Stimulated activated CD4-positive, alpha-beta T cell treated with anti-CD3 and anti-CD28 coated beads, Interleukin-2, amount 100 ng/mL, for 24 hours (primary cell): ENCODE measurements around the gene TMEM145.
"Not testable (repeated sequence)": the region's sequence is repeated elsewhere in the genome, so short reads cannot be mapped to it uniquely, and the experiment has no call there.

Experiments
- DNase-seq, 2 donors: peaks; one replicate each; pipeline ENCODE4 v3.0.0-alpha.2; 2020

TMEM145 gene

DNA sequence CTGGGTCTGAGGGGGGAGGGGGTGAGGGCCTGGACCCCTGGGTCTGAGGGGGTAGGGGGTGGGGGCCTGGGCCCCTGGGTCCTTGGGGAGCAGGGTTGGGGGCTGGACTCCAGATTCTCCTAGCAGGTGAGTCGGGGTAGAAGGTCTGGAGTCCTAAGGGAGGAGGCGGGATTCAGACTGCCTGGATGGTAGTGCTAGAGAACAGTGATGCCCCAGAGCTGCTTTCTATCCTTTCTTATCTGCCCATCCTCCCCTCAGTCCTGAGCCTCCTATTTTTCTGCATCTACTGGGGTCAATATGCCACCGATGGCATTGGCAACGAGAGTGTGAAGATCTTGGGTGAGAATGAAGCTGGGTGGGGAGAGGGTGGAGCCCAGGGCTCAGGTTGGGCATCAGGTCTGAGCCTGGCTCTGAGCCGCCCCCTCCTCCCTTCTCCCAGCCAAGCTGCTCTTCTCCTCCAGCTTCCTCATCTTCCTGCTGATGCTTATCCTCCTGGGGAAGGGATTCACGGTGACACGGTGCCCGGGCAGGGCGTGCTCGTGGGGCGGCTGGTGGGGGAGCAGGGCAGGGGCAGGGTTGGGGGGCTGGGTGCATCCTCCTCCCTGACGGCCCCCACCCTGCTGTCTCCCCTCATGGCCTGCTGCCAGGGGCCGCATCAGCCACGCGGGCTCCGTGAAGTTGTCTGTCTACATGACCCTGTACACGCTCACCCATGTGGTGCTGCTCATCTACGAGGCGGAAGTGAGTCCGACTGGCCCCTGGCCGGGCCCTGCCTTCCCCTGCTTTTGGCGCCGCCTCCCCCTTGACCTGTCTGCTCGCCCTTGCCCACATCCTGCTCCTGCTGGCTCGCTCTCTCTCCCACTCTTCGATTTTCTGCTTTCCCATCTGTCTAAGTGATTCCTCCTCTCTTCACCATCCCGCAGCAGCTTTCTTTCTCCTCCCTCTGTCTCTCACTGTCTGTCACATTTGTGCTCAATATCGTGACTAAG, 3.4 kb downstream of the TMEM145 start:
- no peak for DNase-seq

DNA sequence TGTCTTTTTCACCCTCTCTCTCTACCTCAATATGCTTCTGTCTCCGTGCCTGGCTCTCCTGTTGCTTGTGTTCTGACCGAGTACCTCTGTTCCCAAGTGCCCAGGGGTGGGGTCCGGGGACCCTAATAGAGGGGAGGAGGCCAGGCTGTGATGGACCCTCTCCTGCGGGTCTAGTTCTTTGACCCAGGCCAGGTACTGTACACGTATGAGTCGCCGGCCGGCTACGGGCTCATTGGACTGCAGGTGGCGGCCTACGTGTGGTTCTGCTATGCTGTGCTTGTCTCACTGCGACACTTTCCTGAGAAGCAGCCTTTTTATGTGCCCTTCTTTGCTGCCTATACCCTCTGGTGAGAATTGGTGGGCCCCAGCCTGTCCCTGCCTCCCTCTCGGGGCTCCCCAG, 4.4 kb downstream of the TMEM145 start:
- no peak for DNase-seq

DNA sequence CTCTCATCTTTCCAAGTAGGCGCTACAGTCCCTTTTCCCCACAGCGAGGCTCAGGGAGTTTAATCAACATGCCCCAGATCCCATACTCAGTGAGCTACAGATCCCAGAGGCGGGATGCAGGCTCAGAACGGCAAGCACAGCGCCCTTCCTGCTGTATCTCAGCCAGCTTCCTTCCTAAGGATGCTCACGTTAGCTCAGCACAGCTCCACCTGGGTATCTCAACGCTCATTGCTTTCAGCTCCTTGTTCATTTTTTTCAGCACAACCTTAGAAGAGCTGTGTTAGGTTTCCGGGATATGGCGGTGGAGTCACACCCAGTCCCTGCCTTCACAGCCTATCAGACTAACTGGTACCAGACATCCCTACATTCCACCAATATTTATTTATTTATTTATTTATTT, 9.2 kb downstream of the TMEM145 start:
- no peak for DNase-seq

DNA sequence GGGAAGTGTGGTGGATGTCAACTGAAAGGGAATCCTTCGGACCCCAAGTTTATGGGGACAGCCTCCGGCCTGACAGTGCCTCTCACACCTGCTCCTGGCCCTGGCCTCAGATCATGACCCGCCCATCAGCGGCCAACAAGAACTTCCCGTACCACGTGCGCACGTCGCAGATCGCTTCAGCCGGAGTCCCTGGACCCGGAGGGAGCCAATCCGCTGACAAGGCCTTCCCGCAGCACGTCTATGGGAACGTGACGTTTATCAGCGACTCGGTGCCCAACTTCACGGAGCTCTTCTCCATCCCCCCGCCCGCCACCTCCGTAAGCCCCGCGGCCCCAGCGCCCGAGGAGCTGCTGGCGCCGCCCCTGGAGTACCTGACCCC, 10.4 kb downstream of the TMEM145 start:
- DNase-seq = no peak

DNA sequence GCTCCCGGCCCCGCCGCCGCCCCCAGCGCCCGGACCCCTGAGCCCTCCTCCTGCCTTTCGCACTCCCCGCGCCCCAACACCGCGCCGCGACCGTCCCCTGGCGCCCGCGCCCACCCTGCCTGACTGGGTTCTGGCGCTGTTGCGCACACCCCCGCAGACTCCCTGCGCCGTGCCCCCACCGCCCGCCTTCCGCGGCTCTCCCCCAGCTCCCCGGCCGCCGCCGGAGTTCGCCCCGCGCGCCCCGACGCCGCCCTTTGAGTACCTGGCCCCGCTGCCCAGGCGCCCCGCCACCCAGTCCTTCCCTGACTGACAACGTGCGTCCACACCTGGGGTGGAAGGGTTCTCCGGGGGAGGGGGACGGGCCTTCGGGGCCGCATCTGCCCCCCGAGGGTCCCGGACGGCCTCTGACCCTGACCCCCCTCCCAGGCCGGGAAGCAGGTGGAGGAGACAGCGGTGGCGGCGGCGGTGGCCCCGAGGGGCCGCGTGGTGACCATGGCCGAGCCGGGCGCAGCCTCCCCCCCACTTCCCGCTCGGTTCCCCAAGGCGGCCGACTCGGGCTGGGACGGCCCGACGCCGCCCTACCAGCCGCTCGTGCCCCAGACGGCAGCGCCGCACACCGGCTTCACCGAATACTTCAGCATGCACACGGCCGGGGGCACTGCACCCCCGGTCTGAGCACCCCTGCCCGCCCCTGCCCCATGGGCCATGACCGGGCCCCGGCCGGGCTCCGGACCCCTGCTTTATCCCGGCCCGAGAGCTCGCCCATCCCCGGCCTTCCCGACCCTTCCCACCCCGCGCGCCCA, 10.9 kb downstream of the TMEM145 start:
- DNase-seq = peak in 1 of 2 donors; percentile 27

DNA sequence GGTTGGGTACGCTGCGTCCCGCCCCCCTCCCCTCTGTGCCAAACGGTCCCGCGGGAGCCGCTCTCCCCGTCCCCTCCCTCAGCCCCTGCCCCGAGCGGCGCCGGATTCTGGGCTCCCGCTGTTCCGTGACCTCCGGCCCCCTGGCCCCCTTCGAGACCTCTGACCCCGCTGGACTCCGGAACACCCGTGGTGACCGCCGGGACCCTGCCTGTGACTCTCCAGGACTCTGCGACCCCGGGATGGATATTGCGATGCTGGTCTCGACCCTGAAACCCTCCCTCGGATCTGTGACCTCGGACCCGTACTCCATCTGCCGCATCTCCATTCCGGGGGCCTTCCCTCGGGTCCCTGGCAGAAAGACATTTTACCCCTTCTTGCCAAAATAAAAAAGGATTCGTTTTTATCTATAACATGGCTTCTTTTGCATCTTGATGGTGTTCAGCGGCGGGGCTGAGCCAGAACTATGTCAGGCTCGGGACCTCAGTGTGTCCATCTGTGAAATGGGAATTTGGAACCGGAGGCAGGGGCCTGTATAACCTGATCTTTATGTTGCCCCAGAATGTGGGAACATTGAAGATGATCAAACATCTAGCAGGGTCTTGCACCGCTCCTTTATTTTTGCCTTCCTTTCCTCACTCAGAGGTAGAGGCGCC, 11.7 kb downstream of the TMEM145 start:
- DNase-seq = no peak

DNA sequence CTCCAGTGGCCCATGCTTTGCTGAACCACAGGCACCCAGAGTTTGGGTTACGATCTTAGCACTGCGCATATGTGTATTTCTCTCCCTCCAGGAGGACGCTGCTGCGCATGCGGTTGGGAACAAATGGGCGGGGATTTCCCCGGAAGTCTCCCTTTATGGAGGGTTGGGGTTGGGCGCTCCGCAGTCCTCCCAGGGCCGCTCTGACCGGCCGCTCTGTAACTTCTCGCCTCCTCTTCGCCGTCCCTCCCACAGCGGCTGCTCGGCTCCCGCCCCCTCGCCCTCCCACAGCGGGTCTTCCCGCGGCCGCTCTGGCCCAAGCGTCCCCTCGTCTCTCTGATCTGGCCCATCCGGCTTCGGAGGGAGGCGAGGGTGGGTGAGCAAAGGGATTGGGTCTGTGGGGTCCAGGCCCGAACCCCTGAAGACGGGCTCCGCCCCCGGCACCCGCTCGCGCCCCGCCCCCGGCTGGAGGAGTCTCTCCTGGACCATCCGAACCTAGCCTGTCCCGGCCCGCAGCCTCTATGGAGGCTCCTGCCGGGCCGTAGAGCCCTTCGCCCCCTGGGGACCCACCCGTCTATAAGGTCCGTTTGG, 12.3 kb downstream of the TMEM145 start, which contains the start of gene MEGF8:
Gene MEGF8, plus strand, starts transcription at position 328 of the 588 bp plus-strand sequence. CDS start 609 bp downstream, outside the sequence.
- DNase-seq = peak; percentile 98 to 99

DNA sequence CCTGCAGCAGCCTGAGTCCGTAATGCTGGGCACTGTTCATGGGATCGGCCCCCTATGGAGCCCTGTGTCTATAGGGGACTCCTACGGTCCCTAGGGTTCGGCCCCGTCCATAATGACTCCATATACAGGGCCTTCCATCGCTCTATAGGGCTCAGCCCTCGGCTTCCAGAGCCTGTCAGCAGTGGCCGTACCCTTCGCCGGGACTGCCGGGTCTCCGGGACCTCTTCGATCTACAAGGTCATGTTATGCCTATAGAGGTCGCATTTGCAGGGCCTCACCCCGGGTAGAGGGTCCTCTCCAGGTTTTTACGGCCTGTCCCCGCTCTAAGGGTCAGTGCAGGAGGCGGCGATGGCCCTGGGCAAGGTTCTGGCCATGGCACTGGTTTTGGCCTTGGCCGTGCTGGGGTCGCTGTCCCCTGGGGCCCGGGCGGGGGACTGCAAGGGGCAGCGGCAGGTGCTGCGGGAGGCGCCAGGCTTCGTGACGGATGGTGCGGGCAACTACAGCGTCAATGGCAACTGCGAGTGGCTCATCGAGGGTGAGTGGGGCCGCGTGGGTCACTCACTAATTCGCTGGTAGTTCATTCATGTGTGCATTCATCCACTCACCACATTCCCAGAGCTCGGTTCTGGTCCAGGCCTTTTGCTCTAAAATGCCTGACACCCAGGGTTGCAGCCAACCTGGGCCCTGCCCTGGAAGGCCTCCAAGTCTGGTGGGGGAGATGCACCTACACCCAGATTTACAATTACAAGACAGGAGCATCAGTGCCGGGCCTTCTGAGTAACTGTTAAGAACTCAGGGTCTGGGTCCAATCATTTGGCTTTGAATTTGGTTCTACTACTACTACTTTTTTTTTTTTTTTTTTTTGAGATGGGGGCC, 13.0 kb downstream of the TMEM145 start:
- DNase-seq = peak; percentile 31 to 40

DNA sequence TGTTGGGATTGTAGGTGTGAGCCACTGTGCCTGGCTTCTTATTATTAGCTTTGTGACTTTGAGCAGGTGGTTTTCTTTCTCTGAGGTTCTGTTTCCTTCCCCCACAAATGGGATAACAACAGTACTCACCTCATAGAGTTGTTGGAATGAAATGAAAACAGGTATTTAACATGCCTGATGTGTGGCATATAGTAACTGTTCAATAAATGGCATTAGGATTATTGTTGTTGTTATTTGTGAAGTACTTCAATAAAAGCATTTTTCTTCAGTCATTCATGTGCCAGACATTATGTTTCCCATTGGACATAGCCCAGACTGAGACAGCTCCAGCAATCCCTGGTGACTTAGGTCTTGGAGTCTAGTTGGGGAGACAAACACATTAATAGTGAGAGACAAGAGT, 13.9 kb downstream of the TMEM145 start:
- DNase-seq = no peak

DNA sequence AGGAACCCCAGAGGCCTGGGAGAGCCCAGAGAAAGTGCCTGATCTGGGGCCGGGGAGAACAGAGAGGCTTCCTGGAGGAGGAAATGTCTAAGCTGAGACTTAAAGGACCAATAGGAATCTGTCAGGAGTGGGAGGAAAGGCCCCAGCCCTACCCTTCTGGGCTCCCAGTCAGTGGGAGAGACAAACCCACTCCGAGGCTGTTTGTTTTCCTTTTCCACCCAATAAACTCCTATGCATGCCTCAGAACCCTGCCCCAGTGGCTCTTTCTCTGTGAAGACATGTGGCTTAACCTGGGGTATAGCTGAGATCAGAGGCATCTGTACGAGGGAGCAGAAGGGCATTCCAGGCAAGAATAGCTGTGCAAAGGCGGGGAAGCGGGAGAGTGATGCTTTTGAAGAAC, 14.3 kb downstream of the TMEM145 start:
- no peak for DNase-seq

DNA sequence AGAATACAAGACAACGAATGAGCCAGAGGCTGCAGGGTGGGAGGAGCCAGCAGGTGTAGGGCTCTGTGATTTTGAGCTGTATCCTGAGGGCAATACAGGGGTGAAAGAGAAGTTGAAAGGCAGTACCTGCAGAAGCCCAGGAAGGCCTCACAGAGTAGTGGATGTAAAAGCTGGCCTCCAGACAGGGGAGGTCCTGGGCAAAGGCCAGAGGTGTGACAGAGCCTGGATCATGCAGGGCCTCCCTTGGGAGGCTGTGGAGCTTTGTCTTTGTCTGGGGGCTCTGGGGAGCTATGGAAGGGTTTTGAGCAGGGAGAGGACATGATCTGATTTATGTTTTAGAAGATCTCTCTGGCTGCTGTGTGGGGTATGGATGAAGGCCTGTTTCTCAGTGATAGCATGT, 15.0 kb downstream of the TMEM145 start:
- DNase-seq = no peak

DNA sequence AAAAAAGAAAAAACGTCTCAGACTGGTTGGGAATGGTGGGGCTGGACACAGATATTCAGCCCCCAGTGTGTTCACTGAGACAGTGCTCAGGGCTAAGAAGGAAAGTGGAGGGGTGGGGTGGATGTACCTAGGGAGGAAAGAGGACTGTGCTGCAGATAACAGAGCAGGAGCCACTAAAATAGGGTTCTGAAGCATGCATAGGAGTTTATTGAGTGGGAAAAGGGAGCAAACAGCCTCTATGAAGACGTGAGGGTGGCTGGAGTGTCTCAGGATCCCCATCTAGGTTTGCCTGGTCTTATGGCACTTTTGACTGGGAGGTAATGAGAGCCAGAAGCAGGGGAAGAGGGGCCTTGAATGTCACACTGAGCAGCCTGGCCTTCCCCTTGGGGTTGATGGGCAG, 15.7 kb downstream of the TMEM145 start:
- no peak for DNase-seq

DNA sequence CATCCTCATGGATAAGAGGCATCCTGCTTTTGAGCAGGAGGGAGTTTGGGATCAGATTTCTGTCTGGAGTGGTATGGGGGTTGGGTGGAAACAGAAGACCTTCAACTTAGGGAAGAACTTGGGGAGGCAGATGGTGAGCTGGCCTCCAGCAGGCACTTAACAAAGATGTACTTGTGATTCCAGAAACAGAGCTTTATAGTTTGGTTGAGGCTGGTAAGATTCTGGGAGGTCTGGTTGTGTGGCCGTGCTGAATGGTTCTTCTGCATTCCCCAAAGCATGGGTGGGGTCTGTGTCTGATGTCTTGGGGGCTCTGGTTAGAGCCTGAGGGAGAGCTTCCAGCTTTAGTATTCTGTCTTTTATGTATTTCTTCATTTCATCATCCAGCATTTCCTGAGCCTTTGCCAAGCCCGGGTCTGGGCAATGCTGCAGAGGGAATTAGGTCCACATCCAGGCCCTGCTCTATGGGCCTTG, 17.2 kb downstream of the TMEM145 start:
- no peak for DNase-seq

DNA sequence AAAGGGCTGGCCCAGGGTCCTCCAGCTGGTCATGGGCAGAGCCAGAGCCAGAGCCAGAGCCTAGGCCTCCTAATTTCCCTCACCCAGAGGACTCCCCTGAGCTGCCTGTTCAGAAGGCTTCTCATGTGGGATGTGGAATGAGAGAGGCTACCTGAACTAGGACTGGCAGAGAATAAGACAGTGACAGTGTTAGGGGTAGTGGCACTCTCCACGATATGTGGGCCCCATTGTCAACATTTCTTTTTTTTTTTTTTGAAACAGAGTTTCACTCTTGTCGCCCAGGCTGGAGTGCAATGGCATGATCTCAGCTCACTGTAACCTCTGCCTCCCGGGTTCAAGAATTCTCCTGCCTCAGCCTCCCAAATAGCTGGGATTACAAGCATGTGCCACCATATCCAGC, 18.2 kb downstream of the TMEM145 start:
- not testable (repeated sequence) for DNase-seq

DNA sequence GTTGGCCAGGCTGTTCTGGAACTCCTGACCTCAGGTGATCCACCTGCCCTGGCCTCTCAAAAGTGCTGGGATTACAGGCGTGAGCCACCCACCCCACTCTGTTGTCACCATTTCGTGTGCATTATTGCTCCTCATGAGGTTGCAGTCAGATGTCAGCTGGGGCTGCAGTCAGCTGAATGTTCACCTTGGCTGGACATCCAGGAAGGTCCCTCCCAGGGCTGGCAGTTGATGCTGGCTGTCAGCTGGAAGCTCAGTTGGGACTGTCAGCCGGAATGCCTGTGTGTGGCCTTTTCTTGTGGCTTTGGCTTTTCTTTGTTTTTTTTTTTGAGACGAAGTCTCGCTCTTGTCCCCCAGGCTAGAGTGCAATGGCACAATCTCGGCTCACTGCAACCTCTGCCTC, 18.9 kb downstream of the TMEM145 start:
- no peak for DNase-seq

DNA sequence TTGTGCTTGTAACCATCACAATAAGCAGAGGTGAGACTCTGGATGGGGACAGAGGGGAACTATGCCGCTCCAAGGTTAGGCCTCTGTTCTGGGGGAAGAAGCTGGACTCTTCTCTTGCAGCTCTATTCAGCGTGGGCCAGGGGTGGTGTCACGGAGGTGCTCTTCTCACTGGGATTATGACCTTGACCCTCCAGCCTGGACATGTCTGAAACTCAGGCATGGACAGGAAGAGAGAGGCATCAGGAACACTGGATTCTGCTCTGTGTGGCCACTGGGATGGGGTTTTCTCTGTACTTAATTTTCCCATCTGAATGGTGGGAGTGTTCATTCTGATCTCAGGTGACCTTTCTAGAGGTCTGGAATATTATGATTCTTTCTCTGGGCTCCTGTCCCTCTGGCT, 19.9 kb downstream of the TMEM145 start:
- no peak for DNase-seq

DNA sequence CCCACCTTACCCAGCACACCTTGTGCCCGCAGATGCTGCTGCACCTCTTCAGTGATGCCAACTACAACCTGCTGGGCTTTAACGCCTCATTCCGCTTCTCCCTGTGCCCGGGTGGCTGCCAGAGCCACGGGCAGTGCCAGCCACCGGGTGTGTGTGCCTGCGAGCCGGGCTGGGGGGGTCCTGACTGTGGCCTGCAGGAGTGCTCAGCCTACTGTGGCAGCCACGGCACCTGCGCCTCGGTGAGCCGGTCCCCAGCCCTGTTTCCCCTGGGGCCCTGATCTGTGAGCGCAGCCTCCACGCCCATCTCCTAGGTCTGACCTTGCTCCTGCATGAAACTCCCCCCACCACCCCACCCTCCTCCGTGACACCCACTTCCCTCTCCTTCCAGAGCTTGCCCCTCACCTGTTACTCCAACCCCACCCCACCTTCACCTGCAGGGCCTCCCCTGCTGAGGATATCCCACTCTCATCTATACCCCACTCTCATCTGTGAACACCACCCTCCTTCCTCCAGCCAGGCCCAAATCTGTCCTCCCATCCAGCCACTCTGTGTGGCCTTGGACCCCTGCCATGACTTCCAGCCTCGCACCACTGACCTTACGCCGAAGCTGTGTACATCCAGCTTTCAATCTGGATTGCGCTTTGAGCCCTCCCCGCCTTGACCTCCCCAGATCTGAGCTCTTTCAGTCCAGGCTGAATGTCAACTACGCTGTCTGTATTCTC, 21.0 kb downstream of the TMEM145 start:
- no peak for DNase-seq

DNA sequence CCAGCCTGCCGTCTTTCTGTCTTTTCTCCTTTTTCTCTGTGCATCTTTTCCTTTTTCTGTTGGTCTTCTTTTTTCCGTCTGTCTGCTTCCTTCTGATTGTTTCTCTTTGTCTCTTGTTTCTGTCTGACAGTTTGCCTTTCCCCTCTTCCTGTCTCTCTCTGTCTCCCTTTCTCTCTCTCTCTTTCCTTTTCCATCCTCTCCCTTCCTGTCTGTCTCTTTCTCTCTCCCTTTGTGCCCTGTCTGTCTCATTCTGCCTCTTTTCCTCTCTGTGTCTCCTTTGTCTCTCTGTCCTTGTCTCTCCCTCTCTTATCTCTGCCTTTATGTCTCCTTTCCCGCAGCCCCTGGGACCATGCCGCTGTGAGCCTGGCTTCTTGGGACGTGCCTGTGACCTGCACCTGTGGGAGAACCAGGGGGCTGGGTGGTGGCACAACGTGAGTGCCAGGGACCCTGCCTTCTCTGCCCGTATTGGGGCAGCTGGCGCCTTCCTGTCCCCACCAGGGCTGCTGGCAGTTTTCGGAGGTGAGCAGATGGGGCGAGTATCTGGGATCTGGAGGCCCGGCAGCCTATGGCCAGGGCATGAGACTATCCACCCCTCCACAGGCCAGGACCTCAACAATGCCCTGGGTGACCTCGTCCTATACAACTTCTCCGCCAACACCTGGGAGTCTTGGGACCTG, 21.7 kb downstream of the TMEM145 start:
- DNase-seq = no peak

DNA sequence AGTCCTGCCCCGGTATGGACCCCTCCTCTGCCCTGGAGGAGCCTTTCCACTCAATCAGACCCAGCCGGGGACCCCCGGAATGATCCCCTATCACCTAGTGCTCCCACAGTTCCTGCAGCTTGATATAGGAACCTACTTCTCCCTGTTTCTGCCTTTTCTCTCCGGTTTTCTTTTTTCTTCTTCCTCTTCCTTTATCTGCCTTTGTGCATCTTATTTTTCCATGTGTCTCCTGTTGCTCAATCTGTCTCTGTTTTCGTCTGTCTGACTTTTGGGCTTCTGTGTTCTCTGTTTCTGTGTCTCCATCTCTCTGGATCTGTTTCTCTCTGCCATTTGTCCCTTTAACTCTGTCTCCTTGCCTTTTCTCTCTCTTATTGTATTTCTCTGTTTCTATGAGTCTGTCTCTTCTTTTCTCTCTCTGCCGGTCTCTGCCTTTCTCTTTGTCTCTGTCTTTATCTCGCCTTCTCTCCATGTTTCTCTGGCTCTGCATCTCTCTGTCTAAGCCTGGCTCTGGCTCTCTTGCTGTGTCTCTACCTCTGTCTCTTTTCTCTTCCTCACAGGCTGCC, 22.3 kb downstream of the TMEM145 start:
- no peak for DNase-seq

DNA sequence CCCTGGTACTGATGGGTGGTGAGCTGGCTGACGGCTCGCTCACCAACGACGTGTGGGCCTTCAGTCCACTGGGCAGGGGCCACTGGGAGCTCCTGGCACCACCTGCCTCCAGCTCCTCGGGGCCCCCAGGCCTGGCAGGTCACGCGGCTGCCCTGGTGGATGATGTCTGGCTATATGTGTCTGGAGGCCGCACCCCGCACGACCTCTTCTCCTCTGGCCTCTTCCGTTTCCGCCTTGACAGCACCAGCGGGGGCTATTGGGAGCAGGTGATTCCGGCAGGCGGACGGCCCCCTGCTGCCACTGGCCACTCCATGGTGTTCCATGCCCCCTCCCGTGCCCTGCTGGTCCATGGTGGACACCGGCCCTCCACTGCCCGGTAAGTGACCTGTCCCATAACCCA, 22.9 kb downstream of the TMEM145 start:
- no peak for DNase-seq
